A549 (cell line): Measurements from ENCODE around the gene SDF2L1. TPM values are rescaled to one million over a fixed set of nuclear protein-coding genes. Genes with fewer than 3 reads are reported as not detected.
"Not testable (repeated sequence)": the region's sequence is repeated elsewhere in the genome, so short reads cannot be mapped to it uniquely, and the experiment has no call there.

Experiments used
- ATAC-seq, 2 experiments: fragments of 200-7000 bp in 1 of 2; fragments of >200 bp in 1 of 2; cut with Nextera tagmentation in 1 of 2; cut with Tn5 transposase in 1 of 2; 3 replicates each; pipeline versions ENCODE4 v1.8.0 to v1.9.1; 2018 to 2020; ENCODE audit warnings: mild to moderate bottlenecking in 1 of 2, moderate library complexity in 1 of 2
- CTCF ChIA-PET: fragments of 300-600 bp; sonication (Branson Sonifier 250); formaldehyde crosslinking; extraction: SDS; loops from one replicate; lab custom pipeline; 2021; ENCODE audit warnings: antibody characterized with exemption, inconsistent platforms; lab: Yijun Ruan, JAX
- POLR2A ChIA-PET: fragments of 350-600 bp; formaldehyde crosslinking; extraction: SDS; loops from one replicate; lab custom pipeline; 2021; ENCODE audit warnings: antibody characterized with exemption, inconsistent platforms; lab: Yijun Ruan, JAX
- DNase-seq, 2 experiments: peaks; one replicate each; pipeline versions ENCODE4 v3.0.0 to v3.0.0-alpha.2; 2011 to 2016; ENCODE audit warnings: low read depth in 1 of 2, low spot score in 1 of 2
- FAIRE-seq: peaks from 2 replicates; lab custom pipeline; 2011; peaks lifted over from hg19 to GRCh38; lab: Jason Lieb, UNC
- H3K27ac ChIP-seq, 2 experiments: fragments of >200 bp; sonication (Bioruptor Twin); formaldehyde crosslinking; 3 replicates each; pipeline ENCODE4 v1.5.1; 2016 to 2017
- H3K4me1 ChIP-seq: fragments of >200 bp; sonication (Bioruptor Twin); formaldehyde crosslinking; 3 replicates; pipeline ENCODE4 v1.6.1; 2016
- H3K4me2 ChIP-seq: fragments of >200 bp; sonication (Bioruptor Twin); formaldehyde crosslinking; 3 replicates; pipeline ENCODE4 v1.6.1; 2016
- H3K4me3 ChIP-seq: fragments of >200 bp; sonication (Bioruptor Twin); formaldehyde crosslinking; 3 replicates; pipeline ENCODE4 v1.5.1; 2016
- H3K9me3 ChIP-seq: fragments of >200 bp; sonication (Bioruptor Twin); formaldehyde crosslinking; 3 replicates; pipeline ENCODE4 v1.6.1; 2016
- BCL3 ChIP-seq: fragments of >200 bp; sonication (Bioruptor Twin); formaldehyde crosslinking; IDR thresholded peaks from 3 replicates; pipeline ENCODE4 v1.6.1; 2016
- EHF ChIP-seq: fragments of 250-450 bp; sonication (Bioruptor Pico); IDR thresholded peaks from 2 replicates; pipeline ENCODE4 v1.5.0; 2020; ENCODE audit warnings: mild to moderate bottlenecking
- ELK1 ChIP-seq: fragments of 150-350 bp; IDR thresholded peaks from 2 replicates; pipeline ENCODE4 v1.6.1; 2014; ENCODE audit warnings: low read depth, mild to moderate bottlenecking, low read length
- FOXS1 ChIP-seq: fragments of 250-450 bp; sonication (Bioruptor Pico); IDR thresholded peaks from 2 replicates; pipeline ENCODE4 v1.5.0; 2020; ENCODE audit warnings: mild to moderate bottlenecking, moderate library complexity
- HDAC2 ChIP-seq: fragments of 200-600 bp; sonication (generic); IDR thresholded peaks from 2 replicates; pipeline ENCODE4 v1.6.1; 2016
- JUN ChIP-seq, 2 experiments: fragments of >200 bp; sonication (Bioruptor Twin); formaldehyde crosslinking; IDR thresholded peaks; 2 replicates in 1 of 2; 3 replicates in 1 of 2; pipeline ENCODE4 v1.6.1; 2016 to 2017
- JUNB ChIP-seq: fragments of >200 bp; sonication (Bioruptor Twin); formaldehyde crosslinking; IDR thresholded peaks from 2 replicates; pipeline ENCODE4 v1.6.1; 2016
- KDM5A ChIP-seq: fragments of 200-600 bp; sonication (generic); IDR thresholded peaks from 2 replicates; pipeline ENCODE4 v1.6.1; 2016; ENCODE audit warnings: antibody characterized with exemption, mild to moderate bottlenecking
- MAFK ChIP-seq: fragments of 450-650 bp; IDR thresholded peaks from 2 replicates; pipeline ENCODE4 v1.6.1; 2014; ENCODE audit not compliant: partially characterized antibody
- MAZ ChIP-seq: fragments of 150-350 bp; IDR thresholded peaks from 2 replicates; pipeline ENCODE4 v1.6.1; 2014; ENCODE audit warnings: antibody characterized with exemption, low read depth, low read length, borderline replicate concordance
- MYC ChIP-seq: IDR thresholded peaks from 2 replicates; pipeline ENCODE4 v1.6.1; 2012; ENCODE audit warnings: mild to moderate bottlenecking, inconsistent platforms, low read length, improper control_type of control experiment, borderline replicate concordance
- POLR2A ChIP-seq: IDR thresholded peaks from 2 replicates; pipeline ENCODE4 v1.6.1; 2012; ENCODE audit warnings: mild to moderate bottlenecking, low read length
- RARB ChIP-seq: fragments of 250-450 bp; sonication (Bioruptor Pico); IDR thresholded peaks from 2 replicates; pipeline ENCODE4 v1.8.0; 2021; ENCODE audit warnings: mild to moderate bottlenecking, moderate library complexity
- RCOR1 ChIP-seq: fragments of 150-350 bp; IDR thresholded peaks from 2 replicates; pipeline ENCODE4 v1.6.1; 2014; ENCODE audit warnings: antibody characterized with exemption, low read length, low read depth
- SREBF2 ChIP-seq: fragments of 450-650 bp; IDR thresholded peaks from 2 replicates; pipeline ENCODE4 v1.6.1; 2014; ENCODE audit warnings: mild to moderate bottlenecking, moderate library complexity
- ZFP36 ChIP-seq: fragments of 450-650 bp; IDR thresholded peaks from 2 replicates; pipeline ENCODE4 v1.6.1; 2014; ENCODE audit warnings: borderline replicate concordance; ENCODE audit not compliant: partially characterized antibody
- ZSCAN20 ChIP-seq: fragments of 250-450 bp; sonication (Bioruptor Pico); IDR thresholded peaks from 2 replicates; pipeline ENCODE4 v1.8.0; 2022; ENCODE audit warnings: mild to moderate bottlenecking, moderate library complexity
- WGBS: methylation state at CpG from one replicate; pipeline ENCODE4 v1.1.6; 2017; ENCODE audit errors: missing lambda C conversion rate; 5-methylcytosine and 5-hydroxymethylcytosine counted together
- polyA plus RNA-seq, 4 experiments: library from polyadenylated mRNA; depleted of rRNA in 3 of 4; stranded (reverse); fragments of >200 nt; fragmentation: RNase III in 1 of 4; extraction: RNeasy Plus Mini Kit Qiagen cat#74134 plus additional on column Dnase treatment in 1 of 4; gene quantifications; 2 replicates in 3 of 4; 3 replicates in 1 of 4; pipeline ENCODE4 v1.2.3, GENCODE V29; 2011 to 2017
- TF ChIP-seq, protein P1 (sequence below): IDR thresholded peaks from 2 replicates; pipeline ENCODE4 v1.6.1; 2012
- TF ChIP-seq, protein P2 (sequence below): fragments of 250-450 bp; sonication (Bioruptor Pico); IDR thresholded peaks from 2 replicates; pipeline ENCODE4 v1.5.0; 2021; ENCODE audit warnings: mild to moderate bottlenecking, moderate library complexity, borderline replicate concordance
- TF ChIP-seq, protein P3 (sequence below): fragments of >200 bp; sonication (Bioruptor Twin); formaldehyde crosslinking; IDR thresholded peaks from 2 replicates; pipeline ENCODE4 v1.6.1; 2016

SDF2L1 gene
- polyA plus RNA-seq, 2 of the 4 experiments (the other 2 are of a cell fraction) = 13.7 to 41.9 TPM

GRCh38 chr22:21635771-21636510 is 6.2 kb upstream of the SDF2L1 start:
- Histone ChIP-seq H3K4me2 (no peak overlapping the region), H3K9me3 (no peaks in the 10 kb centered on the region), H3K4me1 (no peaks in the 10 kb centered on the region), H3K27ac (no peak overlapping the region), H3K4me3 (no peak overlapping the region)
- DNase-seq = no peak
- 73% methylated on average over 10 of the region's 15 CpGs for WGBS
- no peak for ATAC-seq
- FAIRE-seq = no peak
- CTCF ChIA-PET = interaction anchor here (0.8 to 4.5 kb wide), 3 partner anchors 12 to 15 kb away, joined by 3 to 21 read pairs (median 11); no protein-coding TSS in a partner anchor
- TF ChIP-seq, protein P1, sequence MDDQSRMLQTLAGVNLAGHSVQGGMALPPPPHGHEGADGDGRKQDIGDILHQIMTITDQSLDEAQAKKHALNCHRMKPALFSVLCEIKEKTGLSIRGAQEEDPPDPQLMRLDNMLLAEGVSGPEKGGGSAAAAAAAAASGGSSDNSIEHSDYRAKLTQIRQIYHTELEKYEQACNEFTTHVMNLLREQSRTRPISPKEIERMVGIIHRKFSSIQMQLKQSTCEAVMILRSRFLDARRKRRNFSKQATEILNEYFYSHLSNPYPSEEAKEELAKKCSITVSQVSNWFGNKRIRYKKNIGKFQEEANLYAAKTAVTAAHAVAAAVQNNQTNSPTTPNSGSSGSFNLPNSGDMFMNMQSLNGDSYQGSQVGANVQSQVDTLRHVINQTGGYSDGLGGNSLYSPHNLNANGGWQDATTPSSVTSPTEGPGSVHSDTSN = no peak
- TF ChIP-seq ZFP36 (no peak), RCOR1 (no peak), MAFK (no peak), ZSCAN20 (no peak), HDAC2 (no peak), BCL3 (no peak)
- POLR2A ChIA-PET = no interaction called here

DNA sequence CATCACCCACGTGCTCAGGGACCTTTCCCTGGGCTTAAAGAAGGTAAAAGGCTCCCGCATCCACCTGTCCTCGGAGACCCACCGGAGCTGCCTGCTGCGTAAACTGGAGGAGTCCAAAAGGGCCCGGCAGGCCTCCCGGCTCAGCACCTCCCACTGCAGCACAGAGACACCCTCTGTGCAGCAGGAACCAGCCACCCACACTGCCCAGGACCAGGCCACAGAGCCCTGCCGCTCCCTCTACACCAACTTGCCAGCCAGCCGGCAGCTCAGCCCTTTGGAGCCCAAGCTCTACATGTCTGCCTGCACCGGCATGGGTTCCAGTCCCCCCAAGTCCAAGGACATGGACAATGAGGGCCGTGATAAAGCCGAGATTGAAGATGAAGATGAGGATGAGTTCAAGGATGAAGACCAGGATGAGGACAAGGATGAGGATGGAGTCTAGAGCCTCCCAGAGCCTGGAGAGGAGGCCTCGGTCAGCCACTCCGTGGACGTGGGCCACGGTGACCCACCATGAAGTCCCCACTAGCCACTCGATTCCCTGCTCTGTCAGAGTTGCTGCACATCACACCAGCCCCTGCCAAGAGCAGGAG is 5.4 kb upstream of the SDF2L1 start:
- Histone ChIP-seq H3K4me3 (no peak overlapping the region), H3K4me1 (0 out of 3 replicates have a peak, but pooled peaks cover 4% of the 10 kb centered on the region)
- FAIRE-seq = no peak
- WGBS = 77% methylated on average over 10 of the region's 17 CpGs
- CTCF ChIA-PET = interaction anchor here (0.8 to 4.5 kb wide), 3 partner anchors 11 to 16 kb away, joined by 3 to 21 read pairs (median 11); no protein-coding TSS in a partner anchor
- TF ChIP-seq, protein P2, sequence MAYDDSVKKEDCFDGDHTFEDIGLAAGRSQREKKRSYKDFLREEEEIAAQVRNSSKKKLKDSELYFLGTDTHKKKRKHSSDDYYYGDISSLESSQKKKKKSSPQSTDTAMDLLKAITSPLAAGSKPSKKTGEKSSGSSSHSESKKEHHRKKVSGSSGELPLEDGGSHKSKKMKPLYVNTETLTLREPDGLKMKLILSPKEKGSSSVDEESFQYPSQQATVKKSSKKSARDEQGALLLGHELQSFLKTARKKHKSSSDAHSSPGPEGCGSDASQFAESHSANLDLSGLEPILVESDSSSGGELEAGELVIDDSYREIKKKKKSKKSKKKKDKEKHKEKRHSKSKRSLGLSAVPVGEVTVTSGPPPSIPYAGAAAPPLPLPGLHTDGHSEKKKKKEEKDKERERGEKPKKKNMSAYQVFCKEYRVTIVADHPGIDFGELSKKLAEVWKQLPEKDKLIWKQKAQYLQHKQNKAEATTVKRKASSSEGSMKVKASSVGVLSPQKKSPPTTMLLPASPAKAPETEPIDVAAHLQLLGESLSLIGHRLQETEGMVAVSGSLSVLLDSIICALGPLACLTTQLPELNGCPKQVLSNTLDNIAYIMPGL = no peak
- TF ChIP-seq SREBF2 = no peak
- TF ChIP-seq POLR2A = no peak
- TF ChIP-seq, protein P3, sequence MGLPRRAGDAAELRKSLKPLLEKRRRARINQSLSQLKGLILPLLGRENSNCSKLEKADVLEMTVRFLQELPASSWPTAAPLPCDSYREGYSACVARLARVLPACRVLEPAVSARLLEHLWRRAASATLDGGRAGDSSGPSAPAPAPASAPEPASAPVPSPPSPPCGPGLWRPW = no peak
- TF ChIP-seq MAZ = no peak
- no peak for TF ChIP-seq ELK1
- TF ChIP-seq JUN (IDR thresholded peaks at IDR 0.05) = no peak
- no peak for TF ChIP-seq HDAC2
- no peak for TF ChIP-seq EHF
- TF ChIP-seq FOXS1 (CRISPR knock-in tag) = no peak
- no peak for TF ChIP-seq RARB (CRISPR knock-in tag)
- no peak for TF ChIP-seq KDM5A
- no peak for TF ChIP-seq MYC
- TF ChIP-seq, protein P1 = no peak
- no peak for TF ChIP-seq JUNB
- TF ChIP-seq, all 56 proteins: peak for 0
- DNase-seq (no peak), ATAC-seq (no peak)
- Histone ChIP-seq H3K27ac (no peak overlapping the region), H3K4me2 (no peak overlapping the region), H3K9me3 (no peaks in the 10 kb centered on the region)
- POLR2A ChIA-PET = no interaction called here

DNA sequence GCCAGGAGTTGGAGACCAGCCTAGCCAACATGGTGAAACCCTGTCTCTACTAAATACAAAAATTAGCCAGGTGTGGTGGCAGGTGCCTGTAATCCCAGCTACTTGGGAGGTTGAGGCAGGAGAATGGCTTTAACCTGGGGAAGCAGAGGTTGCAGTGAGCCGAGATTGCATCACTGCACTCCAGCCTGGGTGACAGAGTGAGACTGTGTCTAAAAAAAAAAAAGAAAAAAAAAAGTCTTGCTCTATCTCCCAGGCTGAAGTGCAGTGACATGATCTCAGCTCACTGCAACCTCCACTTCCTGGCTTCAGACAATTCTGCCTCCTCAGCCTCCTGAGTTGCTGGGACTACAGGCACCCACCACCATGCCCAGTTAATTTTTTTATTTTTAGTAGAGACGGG is 4.7 kb upstream of the SDF2L1 start:
- CTCF ChIA-PET = interaction anchor here (4.5 kb wide), 1 partner anchor 10 kb away, joined by 21 read pairs; no protein-coding TSS in a partner anchor
- WGBS = 73% methylated on average over 2 of the region's 2 CpGs
- H3K4me1 ChIP-seq = not testable (repeated sequence)

More for the DNA sequence above, 4.7 kb upstream of the SDF2L1 start:
- FAIRE-seq, POLR2A ChIA-PET, H3K4me3 ChIP-seq, ATAC-seq, H3K27ac ChIP-seq, DNase-seq, H3K4me2 ChIP-seq, H3K9me3 ChIP-seq: not testable (repeated sequence)
